ENCODE results near the gene SLC15A1.

GRCh38 chr13:98691360-98691759 is 61.1 kb downstream of the SLC15A1 start:
- TF ChIP-seq CTCF (IDR thresholded peaks at IDR 0.05; ENCODE audit: insufficient read depth, low read length, poor library complexity, severe bottlenecking): no peak
- TF ChIP-seq EZH2phosphoT487 (conservative IDR thresholded peaks at IDR 0.05; ENCODE audit: low read length): no peak
